ENCODE measurements around the gene GNB2.
"Not testable (repeated sequence)": the region's sequence is repeated elsewhere in the genome, so short reads cannot be mapped to it uniquely, and the experiment has no call there.

GNB2 gene

DNA sequence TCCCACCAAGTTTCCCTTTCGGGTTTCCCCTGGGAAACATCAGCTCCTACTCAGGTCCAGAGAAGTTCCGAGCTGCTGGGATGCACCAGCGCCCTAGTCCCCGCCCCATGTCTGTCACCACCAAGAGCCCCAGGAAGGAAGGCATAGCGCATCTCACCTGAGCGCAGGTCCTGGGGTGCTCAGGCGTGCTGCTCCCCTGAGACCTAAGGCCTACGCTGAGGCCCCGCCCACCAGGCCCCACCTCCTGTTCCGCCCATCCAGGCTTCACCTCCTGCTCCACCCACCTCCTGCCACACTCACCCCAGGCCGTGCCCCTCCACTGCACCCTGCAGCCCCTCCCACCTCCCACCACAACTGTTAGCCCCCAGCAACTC lies 31.0 kb upstream of the GNB2 start:
- TF ChIP-seq ZFX (IDR thresholded peaks at IDR 0.05; ENCODE audit: borderline replicate concordance) = no peak
- TF ChIP-seq, protein P1, sequence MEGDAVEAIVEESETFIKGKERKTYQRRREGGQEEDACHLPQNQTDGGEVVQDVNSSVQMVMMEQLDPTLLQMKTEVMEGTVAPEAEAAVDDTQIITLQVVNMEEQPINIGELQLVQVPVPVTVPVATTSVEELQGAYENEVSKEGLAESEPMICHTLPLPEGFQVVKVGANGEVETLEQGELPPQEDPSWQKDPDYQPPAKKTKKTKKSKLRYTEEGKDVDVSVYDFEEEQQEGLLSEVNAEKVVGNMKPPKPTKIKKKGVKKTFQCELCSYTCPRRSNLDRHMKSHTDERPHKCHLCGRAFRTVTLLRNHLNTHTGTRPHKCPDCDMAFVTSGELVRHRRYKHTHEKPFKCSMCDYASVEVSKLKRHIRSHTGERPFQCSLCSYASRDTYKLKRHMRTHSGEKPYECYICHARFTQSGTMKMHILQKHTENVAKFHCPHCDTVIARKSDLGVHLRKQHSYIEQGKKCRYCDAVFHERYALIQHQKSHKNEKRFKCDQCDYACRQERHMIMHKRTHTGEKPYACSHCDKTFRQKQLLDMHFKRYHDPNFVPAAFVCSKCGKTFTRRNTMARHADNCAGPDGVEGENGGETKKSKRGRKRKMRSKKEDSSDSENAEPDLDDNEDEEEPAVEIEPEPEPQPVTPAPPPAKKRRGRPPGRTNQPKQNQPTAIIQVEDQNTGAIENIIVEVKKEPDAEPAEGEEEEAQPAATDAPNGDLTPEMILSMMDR (IDR thresholded peaks at IDR 0.05) = no peak
- H3K27ac ChIP-seq = no peak overlapping the region

DNA sequence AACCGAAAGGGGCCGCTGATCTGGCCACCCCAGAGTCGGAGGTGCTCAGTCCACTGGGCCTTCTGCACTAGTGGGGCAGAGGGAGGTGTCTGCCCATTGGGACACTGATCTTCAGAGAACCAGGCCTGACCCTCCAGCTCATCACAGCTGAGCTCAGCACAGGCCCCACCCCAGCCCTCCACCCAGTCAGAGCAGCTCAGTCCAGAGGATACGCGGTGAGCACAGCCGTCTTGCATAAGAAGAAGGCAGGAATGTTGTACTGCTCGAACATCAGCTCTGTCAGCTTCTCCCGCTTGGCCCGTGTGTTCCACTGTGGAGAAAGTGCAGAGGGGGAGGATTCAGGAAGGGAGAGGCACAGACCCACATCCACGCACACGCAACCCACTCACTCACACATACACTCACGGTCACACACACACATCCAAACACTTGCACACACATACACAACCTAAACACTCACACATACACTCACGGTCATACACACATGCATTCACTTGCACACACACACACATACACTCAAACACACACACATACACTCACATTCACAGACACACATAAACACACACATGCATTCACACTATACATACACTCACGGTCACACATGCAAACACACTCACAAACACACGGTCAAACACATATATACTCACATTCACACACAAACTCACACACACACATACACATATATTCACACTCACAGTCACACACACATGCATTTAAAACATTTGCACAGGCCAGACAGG lies 23.5 kb upstream of the GNB2 start:
- no peak for TF ChIP-seq ZFX (IDR thresholded peaks at IDR 0.05; ENCODE audit: borderline replicate concordance)
- TF ChIP-seq, protein P1 (IDR thresholded peaks at IDR 0.05) = no peak

DNA sequence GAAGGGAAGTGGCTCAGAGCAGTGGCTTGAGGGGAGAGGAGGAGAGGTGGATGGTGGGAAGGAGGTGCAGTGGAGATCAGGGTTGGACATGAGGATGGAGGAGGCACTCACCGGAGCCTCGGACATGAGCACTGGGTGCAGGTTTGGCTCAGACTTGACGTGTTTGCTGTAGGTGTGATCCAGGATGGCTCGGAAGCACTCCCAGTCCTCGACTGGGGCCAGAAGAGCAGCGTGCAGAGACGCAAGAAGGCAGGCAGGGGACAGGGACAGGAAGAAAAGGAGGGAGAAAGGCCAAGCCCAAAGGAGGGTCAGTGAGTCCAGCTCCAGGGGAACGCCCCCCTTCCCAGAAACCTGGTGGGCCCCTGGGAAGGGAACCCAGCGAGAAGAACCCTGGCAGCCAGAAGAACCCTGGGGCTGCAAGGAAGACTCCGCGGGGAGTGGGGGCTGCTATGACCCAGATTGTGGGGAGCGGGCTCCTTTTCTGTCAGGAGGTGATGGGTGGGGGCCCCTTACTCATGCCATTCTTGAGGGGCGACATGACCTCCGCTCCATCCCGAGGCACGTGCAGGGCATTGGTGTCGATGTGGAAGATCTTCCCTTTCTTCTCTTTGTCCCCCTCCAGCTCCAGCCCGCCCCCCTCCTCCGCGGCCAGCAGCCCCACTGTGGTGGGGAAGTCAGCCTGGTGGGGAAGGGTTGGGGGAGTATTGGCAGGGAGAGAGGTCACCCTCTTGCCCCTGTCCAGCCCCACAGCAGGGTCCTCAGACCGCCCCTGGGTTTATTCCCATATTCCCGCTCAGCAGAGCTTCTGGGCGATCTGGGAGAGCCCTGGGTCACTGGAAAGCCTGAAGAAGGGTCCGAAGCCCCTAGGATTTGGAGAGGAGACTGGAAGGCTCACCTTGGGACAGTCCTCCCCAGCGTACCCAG lies 18.4 kb upstream of the GNB2 start:
- H3K27ac ChIP-seq = no peak overlapping the region
- no peak for TF ChIP-seq ZFX (IDR thresholded peaks at IDR 0.05; ENCODE audit: borderline replicate concordance)
- TF ChIP-seq, protein P1 (IDR thresholded peaks at IDR 0.05) = no peak

More for the DNA sequence above, 23.5 kb upstream of the GNB2 start:
- H3K27ac ChIP-seq = no peak overlapping the region

DNA sequence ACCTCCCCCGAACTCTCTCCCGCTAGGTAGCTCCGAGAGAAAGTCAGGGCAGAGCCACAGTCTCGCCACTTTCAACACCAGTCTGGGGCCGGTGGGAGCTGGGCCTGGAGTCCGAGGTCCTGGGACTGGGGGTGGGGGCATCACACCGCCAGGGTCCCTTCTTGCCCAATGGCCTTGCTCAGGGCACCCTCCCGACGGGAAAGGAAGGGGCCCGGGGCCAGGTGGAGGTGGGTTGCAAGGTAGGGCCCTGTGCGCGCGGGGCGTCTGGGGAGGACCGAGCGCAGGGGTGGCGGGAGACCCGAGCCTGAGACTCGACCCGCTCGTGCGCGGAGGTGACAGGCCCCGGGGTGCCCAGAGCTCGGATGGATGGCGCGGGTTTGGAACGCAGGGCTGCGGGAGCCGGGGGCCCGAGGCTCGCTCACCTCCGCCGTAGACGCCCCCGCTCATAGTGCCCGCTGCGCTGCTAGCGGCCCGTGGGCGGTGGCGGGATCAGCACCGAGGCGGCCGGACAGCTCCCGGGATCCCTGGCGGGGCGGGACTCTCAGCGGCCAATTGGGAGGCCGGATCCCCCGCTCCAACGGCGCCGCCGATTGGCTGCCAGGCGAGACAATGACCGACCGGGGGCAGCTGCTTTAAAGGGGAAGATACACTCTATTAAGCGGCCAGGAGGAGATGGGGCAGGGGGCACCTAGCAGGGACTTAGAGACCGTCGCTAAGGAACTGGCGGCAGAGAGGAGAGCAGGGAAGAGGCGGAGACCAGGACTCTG lies 17.4 kb upstream of the GNB2 start, which contains the start of gene ACTL6B:
TSS of gene ACTL6B (minus strand) at position 541 of the 767 bp plus-strand sequence. CDS start at position 447, 94 bp downstream.
- TF ChIP-seq, protein P1 (IDR thresholded peaks at IDR 0.05) = no peak
- no peak for TF ChIP-seq ZFX (IDR thresholded peaks at IDR 0.05; ENCODE audit: borderline replicate concordance)
- H3K27ac ChIP-seq = peak within 1 kb of the TSS; percentile 34; the same call in 1 of the 2 replicates

DNA sequence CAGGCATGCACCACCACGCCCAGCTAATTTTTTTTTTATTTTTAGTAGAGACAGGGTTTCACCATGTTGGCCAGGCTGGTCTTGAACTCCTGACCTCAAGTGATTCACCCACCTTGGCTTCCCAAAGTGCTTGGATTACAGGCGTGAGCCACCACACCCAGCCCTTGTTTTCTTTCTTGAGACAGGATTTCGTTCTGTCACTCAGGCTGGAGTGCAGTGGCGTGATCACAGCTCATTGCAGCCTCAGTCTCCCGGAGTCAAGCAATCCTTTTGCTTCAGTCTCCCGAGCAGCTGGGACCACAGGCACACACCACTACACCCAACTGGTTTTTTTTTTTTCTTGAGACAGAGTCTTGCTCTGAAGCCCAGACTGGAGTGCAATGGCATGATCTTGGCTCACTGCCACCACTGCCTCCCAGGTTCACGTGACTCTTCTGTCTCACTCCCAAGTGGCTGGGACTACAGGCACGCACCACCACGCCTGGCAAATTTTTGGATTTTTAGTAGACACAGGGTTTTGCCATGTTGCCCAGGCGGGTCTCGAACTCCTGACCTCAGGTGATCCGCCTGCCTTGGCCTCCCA lies 11.3 kb upstream of the GNB2 start:
- H3K27ac ChIP-seq = not testable (repeated sequence)

DNA sequence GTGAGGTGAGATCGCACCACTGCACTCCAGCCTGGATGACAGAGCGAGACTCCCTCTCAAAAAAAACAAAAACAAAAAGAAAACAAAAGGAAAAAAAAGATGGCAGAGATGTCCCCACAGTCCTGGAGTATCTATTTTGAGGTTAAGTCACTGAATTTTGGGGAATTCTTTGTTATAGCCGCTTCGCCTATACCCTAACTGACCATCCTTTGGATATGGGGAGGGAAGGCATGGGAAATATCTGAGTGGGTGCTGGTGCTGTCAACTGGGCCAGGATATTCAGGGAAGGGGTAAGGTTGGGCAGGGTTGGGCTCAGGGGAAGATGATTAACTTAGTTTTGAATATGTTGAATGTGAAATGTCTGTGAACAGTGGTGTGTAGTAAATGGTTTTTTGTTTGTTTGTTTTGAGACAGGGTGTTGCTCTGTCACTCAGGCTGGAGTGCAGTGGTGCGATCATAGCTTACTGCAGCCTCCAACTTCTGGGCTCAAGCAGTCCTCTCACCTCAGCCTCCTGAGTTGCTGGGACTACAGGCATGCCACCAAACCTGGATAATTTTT lies 8.3 kb upstream of the GNB2 start:
- H3K27ac ChIP-seq = no peak overlapping the region
- TF ChIP-seq ZFX (IDR thresholded peaks at IDR 0.05; ENCODE audit: borderline replicate concordance) = no peak
- TF ChIP-seq, protein P1 (IDR thresholded peaks at IDR 0.05) = no peak
